DOHH2 (cell line): ENCODE data around the gene VPS45.

Experiments
- CTCF ChIP-seq: fragments of 200-600 bp; sonication (generic); IDR thresholded peaks from one replicate; pipeline ENCODE4 v1.5.1; 2014; ENCODE audit warnings: antibody characterized with exemption, mild to moderate bottlenecking, low read depth, low read length; ENCODE audit not compliant: poor library complexity, severe bottlenecking
- EZH2phosphoT487 ChIP-seq: fragments of 200-600 bp; sonication (generic); IDR thresholded peaks from 2 replicates; pipeline ENCODE4 v1.6.1; 2017; ENCODE audit warnings: borderline replicate concordance, mild to moderate bottlenecking, antibody characterized with exemption, low read length, moderate library complexity, mixed read lengths

GRCh38 chr1:150165622-150166612 is 98.3 kb downstream of the VPS45 start:
- TF ChIP-seq CTCF (peak; percentile 98), EZH2phosphoT487 (no peak)
